HG03045 (cell line): ENCODE measurements around the gene CFAP46.
"Not testable (repeated sequence)": the region's sequence is repeated elsewhere in the genome, so short reads cannot be mapped to it uniquely, and the experiment has no call there.

Source experiments
- ATAC-seq: cut with Tn5 transposase; IDR thresholded peaks from one replicate; pipeline ENCODE4 v1.9.1; 2021; ENCODE audit warnings: mild to moderate bottlenecking, moderate library complexity; ENCODE audit not compliant: unreplicated experiment

The CFAP46 gene

GRCh38 chr10:132810141-132810806 is 132.1 kb downstream of the CFAP46 start:
- no peak for ATAC-seq

GRCh38 chr10:132809232-132810140 is 132.9 kb downstream of the CFAP46 start:
- no peak for ATAC-seq

- no peak for ATAC-seq
These were observed 133.8 kb downstream of the CFAP46 start for GRCh38 chr10:132808383-132809231.

GRCh38 chr10:132807621-132808049 is 134.7 kb downstream of the CFAP46 start:
- ATAC-seq: no peak

- no peak for ATAC-seq
These were observed 135.8 kb downstream of the CFAP46 start for GRCh38 chr10:132806561-132807003.

GRCh38 chr10:132806110-132806509 is 136.3 kb downstream of the CFAP46 start:
- no peak for ATAC-seq

GRCh38 chr10:132805599-132805998 is 136.8 kb downstream of the CFAP46 start:
- ATAC-seq: no peak

GRCh38 chr10:132804785-132805426 is 137.5 kb downstream of the CFAP46 start:
- no peak for ATAC-seq

GRCh38 chr10:132804287-132804686 is 138.1 kb downstream of the CFAP46 start:
- no peak for ATAC-seq

GRCh38 chr10:132803416-132804210 is 138.8 kb downstream of the CFAP46 start:
- no peak for ATAC-seq

GRCh38 chr10:132802694-132803320 is 139.6 kb downstream of the CFAP46 start:
- ATAC-seq: no peak

- ATAC-seq: no peak
These were observed 140.3 kb downstream of the CFAP46 start for GRCh38 chr10:132802048-132802447.

- no peak for ATAC-seq
These were observed 142.5 kb downstream of the CFAP46 start for GRCh38 chr10:132799865-132800264.

- no peak for ATAC-seq
These were observed 143.5 kb downstream of the CFAP46 start for GRCh38 chr10:132798876-132799275.

GRCh38 chr10:132798403-132798802 is 144.0 kb downstream of the CFAP46 start:
- ATAC-seq: no peak

GRCh38 chr10:132797986-132798385 is 144.4 kb downstream of the CFAP46 start:
- not testable (repeated sequence) for ATAC-seq

- ATAC-seq: no peak
These were observed 145.5 kb downstream of the CFAP46 start for GRCh38 chr10:132796846-132797245.

GRCh38 chr10:132793871-132794849 is 148.2 kb downstream of the CFAP46 start:
- ATAC-seq: no peak
